OCI-LY1 (cell line): ENCODE measurements around the gene PSMD4.

Experiments
- CTCF ChIP-seq: fragments of 200-600 bp; sonication (generic), shearing (Covaris generic); IDR thresholded peaks from 2 replicates; pipeline ENCODE4 v1.5.1; 2017; ENCODE audit warnings: mild to moderate bottlenecking, antibody characterized with exemption, low read length, moderate library complexity, mixed read lengths
- EZH2 ChIP-seq: fragments of 200-600 bp; sonication (generic), shearing (Covaris generic); IDR thresholded peaks from 2 replicates; pipeline ENCODE4 v1.8.0; 2017; ENCODE audit warnings: borderline replicate concordance, mixed run types, mild to moderate bottlenecking, antibody characterized with exemption, low read length, moderate library complexity, mixed read lengths

GRCh38 chr1:151265446-151266236 is 11.1 kb downstream of the PSMD4 start:
- TF ChIP-seq CTCF (no peak), EZH2 (no peak)
